ENCODE results near the gene NPAS2. TPM values are rescaled to one million over a fixed set of nuclear protein-coding genes. Genes with fewer than 3 reads are reported as not detected.

Gene NPAS2
- total RNA-seq, 2 experiments from 2014 or later, result 0.55 to 1.4 TPM

DNA sequence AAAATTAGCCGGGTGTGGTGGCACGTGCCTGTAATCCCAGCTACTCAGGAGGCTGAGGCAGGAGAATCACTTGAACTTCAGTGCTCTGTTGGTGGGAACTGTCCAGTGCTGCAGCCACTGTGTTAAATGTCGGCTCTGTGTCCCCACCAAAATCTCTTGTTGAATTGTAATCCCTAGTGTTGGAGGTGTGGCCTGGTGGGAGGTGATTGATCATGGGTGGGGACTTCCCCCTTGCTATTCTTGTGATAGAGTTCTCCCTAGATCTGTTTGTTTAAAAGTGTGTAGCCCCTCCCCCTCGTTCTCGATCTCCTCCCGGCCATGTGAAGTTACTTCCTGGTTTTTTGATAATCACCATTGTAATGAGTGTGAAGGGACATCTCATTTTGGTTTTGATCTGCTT is 172.3 kb downstream of the NPAS2 start:
- no peak for DNase-seq
- H3K4me3 Mint-ChIP-seq, result no peak overlapping the region
- peaks cover 6% of the 10 kb centered on the region for H3K4me1 Mint-ChIP-seq
- H3K9me3 Mint-ChIP-seq, result no peaks in the 10 kb centered on the region
- H3K27me3 Mint-ChIP-seq, result no peaks in the 10 kb centered on the region
- ChIA-PET POLR2A (no interaction called here), CTCF (no interaction called here)
- H3K36me3 Mint-ChIP-seq (ENCODE audit: low read depth), result no peaks in the 10 kb centered on the region
- H3K27ac Mint-ChIP-seq, result no peak overlapping the region

DNA sequence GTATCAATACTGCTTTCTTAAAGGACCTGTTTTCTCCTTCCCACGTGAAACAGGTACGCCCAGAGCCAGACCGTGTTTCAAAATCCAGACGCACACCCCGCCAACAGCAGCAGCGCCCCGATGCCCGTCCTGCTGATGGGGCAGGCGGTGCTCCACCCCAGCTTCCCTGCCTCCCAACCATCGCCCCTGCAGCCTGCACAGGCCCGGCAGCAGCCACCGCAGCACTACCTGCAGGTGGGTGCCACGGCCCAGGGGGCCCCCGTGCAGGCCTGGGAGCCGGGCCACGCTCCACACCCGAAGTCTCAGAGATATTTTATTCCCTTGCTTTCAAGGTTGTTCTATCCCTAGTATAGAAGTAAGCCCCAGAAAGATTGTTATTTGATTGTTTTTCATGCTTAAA is 173.4 kb downstream of the NPAS2 start:
- H3K9me3 Mint-ChIP-seq, result no peaks in the 10 kb centered on the region
- peaks cover 6% of the 10 kb centered on the region for H3K4me1 Mint-ChIP-seq
- POLR2A ChIA-PET, result no interaction called here
- H3K27ac Mint-ChIP-seq, result no peak overlapping the region
- CTCF ChIA-PET, result no interaction called here
- no peaks in the 10 kb centered on the region for H3K27me3 Mint-ChIP-seq
- DNase-seq, result no peak
- H3K4me3 Mint-ChIP-seq, result no peak overlapping the region
- H3K36me3 Mint-ChIP-seq (ENCODE audit: low read depth), result no peaks in the 10 kb centered on the region

DNA sequence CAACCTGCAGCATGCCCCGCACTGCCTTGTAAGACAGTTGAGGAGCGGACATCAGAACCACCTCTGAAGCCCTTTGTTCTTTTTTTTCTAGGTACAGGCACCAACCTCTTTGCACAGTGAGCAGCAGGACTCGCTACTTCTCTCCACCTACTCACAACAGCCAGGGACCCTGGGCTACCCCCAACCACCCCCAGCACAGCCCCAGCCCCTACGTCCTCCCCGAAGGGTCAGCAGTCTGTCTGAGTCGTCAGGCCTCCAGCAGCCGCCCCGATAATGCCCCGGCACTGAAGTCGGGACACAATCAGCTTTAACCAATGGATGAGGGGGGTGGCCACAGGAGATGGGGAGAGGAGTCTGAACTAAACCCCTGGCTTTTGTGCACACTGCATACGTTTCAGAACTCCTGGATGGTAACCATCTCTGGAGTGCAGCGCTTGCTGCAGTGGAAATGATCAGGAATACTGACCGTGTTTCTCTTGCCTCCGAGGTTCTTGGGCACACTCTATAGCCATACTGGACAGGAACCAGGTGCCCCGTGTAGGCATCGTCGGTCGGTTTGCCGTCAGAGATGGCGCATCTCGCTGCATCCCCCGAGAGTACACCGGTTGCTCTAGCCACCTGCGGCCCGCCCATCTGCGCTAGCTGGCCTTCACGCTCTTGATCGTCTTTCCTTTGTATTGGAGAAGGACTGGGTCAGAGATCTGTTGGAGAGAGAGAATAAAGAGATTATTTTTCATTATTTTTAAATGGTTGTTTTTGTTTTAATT is 175.6 kb downstream of the NPAS2 start:
- ChIA-PET CTCF (no interaction called here), POLR2A (no interaction called here)
- DNase-seq, result no peak
- Mint-ChIP-seq H3K27ac (no peak overlapping the region), H3K36me3 (ENCODE audit: low read depth) (no peaks in the 10 kb centered on the region), H3K4me3 (no peak overlapping the region), H3K9me3 (no peaks in the 10 kb centered on the region), H3K27me3 (peaks cover 3% of the 10 kb centered on the region), H3K4me1 (peaks cover 6% of the 10 kb centered on the region)

DNA sequence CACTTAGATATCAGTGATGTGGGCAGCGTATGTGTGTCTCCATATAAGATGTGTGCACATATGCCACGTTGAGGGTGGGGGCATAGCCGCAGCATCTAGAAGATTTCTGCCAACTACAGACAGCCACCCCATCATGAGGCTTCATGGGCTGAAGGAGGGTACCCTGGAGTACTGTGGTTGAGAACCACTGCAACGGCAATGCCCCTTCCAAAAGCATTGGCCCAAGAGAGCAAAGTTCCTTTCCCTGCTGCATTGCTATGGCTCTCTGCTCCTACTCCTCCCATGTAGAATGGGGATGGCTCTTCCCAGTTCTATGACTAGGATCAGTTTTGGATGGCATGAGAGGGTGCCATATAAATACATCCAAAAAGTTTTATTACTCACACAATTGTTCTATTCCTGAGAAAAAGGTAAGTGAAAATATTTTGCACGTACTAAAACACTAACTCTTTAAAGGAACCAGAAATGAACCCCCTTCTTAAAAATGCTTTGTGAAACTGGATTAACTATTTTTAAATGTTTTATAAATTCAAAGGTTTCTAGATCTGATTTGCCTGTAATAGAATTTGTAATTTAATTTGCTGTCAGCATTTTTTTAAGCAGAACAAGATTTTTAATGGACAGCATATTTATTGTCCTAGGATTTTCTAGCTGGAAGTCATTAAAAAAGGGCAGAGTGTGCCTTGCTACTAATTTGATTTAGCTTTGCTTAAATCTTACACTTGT is 177.7 kb downstream of the NPAS2 start:
- Mint-ChIP-seq H3K36me3 (ENCODE audit: low read depth) (peaks cover 12% of the 10 kb centered on the region), H3K4me3 (no peak overlapping the region), H3K9me3 (peaks cover 3% of the 10 kb centered on the region), H3K27me3 (peaks cover 3% of the 10 kb centered on the region), H3K4me1 (peaks cover 12% of the 10 kb centered on the region), H3K27ac (no peak overlapping the region)
- ChIA-PET POLR2A (no interaction called here), CTCF (no interaction called here)
- no peak for DNase-seq

- Mint-ChIP-seq H3K4me3 (no peak overlapping the region), H3K27ac (no peak overlapping the region), H3K36me3 (ENCODE audit: low read depth) (peaks cover 18% of the 10 kb centered on the region), H3K27me3 (peaks cover 3% of the 10 kb centered on the region), H3K4me1 (peaks cover 15% of the 10 kb centered on the region), H3K9me3 (peaks cover 3% of the 10 kb centered on the region)
- DNase-seq, result no peak
- CTCF ChIA-PET, result interaction anchor here (1.2 to 1.3 kb wide), 2 partner anchors 14 to 388 kb away, joined by 3 to 7 read pairs; no protein-coding TSS in a partner anchor
- POLR2A ChIA-PET, result interaction anchor here (1.4 kb wide), 1 partner anchor 10 kb away, joined by 5 read pairs; no protein-coding TSS in a partner anchor
These were observed 178.3 kb downstream of the NPAS2 start for GRCh38 chr2:100998235-100998573.

DNA sequence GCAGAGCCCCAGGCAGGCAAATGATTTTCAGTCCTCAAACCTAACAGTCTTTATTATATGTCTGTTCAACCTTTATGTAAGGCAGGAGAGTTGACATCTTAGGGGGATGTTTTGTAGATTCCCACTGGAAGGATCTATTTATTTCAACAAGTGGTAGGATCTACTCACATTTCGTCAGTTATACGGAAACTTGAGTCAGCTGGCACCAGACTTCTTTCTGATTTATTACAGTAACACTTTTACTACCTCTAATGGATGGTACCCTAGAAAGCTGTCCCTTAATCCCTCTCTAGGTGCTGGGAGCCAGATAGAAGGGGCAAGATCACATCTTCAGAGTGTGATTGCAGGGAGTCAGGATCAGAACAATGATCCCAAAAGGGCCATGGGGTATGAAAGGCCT is 180.1 kb downstream of the NPAS2 start:
- Mint-ChIP-seq H3K4me3 (no peak overlapping the region), H3K9me3 (peaks cover 3% of the 10 kb centered on the region), H3K27ac (no peak overlapping the region), H3K27me3 (peaks cover 3% of the 10 kb centered on the region), H3K4me1 (peaks cover 33% of the 10 kb centered on the region), H3K36me3 (ENCODE audit: low read depth) (peaks cover 35% of the 10 kb centered on the region)
- ChIA-PET POLR2A (interaction anchor here (1.1 kb wide), 1 partner anchor 399 kb away, joined by 3 read pairs; no protein-coding TSS in a partner anchor), CTCF (no interaction called here)
- no peak for DNase-seq

DNA sequence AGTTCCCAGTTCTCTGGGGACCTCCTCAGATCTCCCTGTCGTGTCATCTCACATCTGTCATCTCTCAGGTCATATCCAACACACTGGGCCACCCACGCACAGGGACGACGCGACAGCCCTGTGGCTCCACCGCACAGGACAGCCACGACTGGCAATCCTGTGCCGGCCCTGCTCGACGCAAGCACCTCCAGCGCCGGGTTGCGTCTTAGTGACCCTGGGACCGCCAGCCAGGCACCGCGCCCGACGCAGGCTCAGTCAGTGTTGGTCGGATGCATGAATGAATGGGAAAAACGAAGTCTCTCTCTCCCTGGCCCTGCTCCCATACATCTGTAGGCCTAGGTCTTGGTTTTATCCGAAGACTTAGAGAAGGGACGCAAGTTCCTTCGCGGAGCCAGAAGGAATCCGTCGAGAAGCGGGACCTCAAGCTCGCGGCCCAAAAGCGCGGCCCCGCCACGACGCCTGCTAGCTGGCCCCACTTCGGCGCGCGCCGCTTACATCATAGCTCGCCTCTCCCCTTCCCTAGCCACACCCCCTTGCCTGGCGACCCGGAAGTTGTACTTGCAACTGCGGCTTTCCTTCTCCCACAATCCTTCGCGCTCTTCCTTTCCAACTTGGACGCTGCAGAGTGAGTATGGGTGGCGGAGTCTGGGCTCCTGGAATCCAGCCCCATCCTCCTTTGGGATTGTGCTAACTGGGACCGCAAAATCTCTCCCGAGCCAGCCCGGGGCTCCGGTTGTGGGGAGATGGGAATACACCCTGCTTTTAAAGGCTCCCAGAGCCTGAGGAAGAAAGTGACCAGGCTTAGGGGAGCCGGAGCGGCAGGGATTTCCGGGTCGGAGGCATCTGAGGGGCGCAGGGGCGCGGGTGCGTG is 182.0 kb downstream of the NPAS2 start, which contains the start of gene RPL31:
RPL31 (plus strand) TSS at position 599 of the 871 bp plus-strand sequence. CDS start 413 bp downstream, outside the sequence.
- POLR2A ChIA-PET, result interaction anchor here (0.5 to 2.8 kb wide), 25 partner anchors 8 to 1735 kb away, joined by 3 to 45 read pairs (median 4); partner anchors contain the start of genes CNOT11, PDCL3 and RNF149

DNA sequence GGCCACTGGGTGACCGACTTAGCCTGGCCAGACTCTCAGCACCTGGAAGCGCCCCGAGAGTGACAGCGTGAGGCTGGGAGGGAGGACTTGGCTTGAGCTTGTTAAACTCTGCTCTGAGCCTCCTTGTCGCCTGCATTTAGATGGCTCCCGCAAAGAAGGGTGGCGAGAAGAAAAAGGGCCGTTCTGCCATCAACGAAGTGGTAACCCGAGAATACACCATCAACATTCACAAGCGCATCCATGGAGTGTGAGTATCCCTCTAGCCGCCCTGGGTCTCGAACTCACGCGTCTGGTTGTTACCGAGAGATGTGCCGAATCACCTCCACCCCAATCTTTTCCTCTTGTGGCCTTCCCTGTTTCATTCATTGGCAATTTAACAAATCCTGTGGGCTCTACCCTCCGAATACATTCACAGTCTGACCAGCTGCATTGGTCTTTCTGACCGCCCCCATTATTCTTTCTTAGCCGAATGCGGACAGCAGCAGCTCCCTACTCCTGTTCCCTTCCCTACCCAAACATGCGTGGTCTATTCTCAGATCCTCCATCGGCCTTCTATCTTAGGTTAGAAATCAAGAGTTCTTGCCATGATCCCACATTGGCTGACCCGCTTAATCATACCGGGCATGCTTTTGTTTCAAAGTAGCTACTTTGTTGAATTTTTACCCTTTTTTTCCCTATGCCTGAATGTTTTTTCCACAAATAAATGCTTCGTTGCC is 182.8 kb downstream of the NPAS2 start:
- H3K4me1 Mint-ChIP-seq, result peaks cover 55% of the 10 kb centered on the region
- H3K36me3 Mint-ChIP-seq (ENCODE audit: low read depth), result peaks cover 62% of the 10 kb centered on the region
- POLR2A ChIA-PET, result interaction anchor here (0.8 to 2.8 kb wide), 22 partner anchors 8 to 1734 kb away, joined by 3 to 45 read pairs (median 4); partner anchors contain the start of genes CNOT11, PDCL3 and RNF149
- H3K27me3 Mint-ChIP-seq, result peaks cover 3% of the 10 kb centered on the region
- H3K4me3 Mint-ChIP-seq, result peak overlapping the region; percentile 100
- DNase-seq, result no peak
- peaks cover 3% of the 10 kb centered on the region for H3K9me3 Mint-ChIP-seq
- CTCF ChIA-PET, result interaction anchor here (0.7 to 4.4 kb wide), 7 partner anchors 10 to 439 kb away, joined by 3 to 41 read pairs (median 4); no protein-coding TSS in a partner anchor
- peak overlapping the region; percentile 87 for H3K27ac Mint-ChIP-seq

More for the DNA sequence above, 182.0 kb downstream of the NPAS2 start, which contains the start of gene RPL31:
- CTCF ChIA-PET, result interaction anchor here (0.7 to 4.4 kb wide), 6 partner anchors 10 to 439 kb away, joined by 3 to 41 read pairs (median 4); no protein-coding TSS in a partner anchor
- Mint-ChIP-seq H3K4me3 (peak within 1 kb of the TSS; percentile 100), H3K9me3 (peaks cover 3% of the 10 kb centered on the region), H3K36me3 (ENCODE audit: low read depth) (peaks cover 55% of the 10 kb centered on the region), H3K4me1 (peaks cover 49% of the 10 kb centered on the region), H3K27me3 (peaks cover 3% of the 10 kb centered on the region), H3K27ac (peak within 1 kb of the TSS; percentile 87)
- DNase-seq, result peak; percentile 97

- Mint-ChIP-seq H3K36me3 (ENCODE audit: low read depth) (peaks cover 68% of the 10 kb centered on the region), H3K4me1 (peaks cover 59% of the 10 kb centered on the region), H3K27me3 (peaks cover 3% of the 10 kb centered on the region), H3K9me3 (peaks cover 3% of the 10 kb centered on the region), H3K4me3 (peak overlapping the region; percentile 100), H3K27ac (peak overlapping the region; percentile 87)
- ChIA-PET POLR2A (interaction anchor here (0.8 to 2.8 kb wide), 11 partner anchors 9 to 1733 kb away, joined by 3 to 45 read pairs (median 4); partner anchors contain the start of genes CNOT11 and PDCL3), CTCF (interaction anchor here (1.2 to 4.4 kb wide), 4 partner anchors 9 to 440 kb away, joined by 3 to 41 read pairs (median 10); no protein-coding TSS in a partner anchor)
- no peak for DNase-seq
These were observed 183.4 kb downstream of the NPAS2 start for GRCh38 chr2:101003278-101003775.

GRCh38 chr2:101004620-101005325 is 184.8 kb downstream of the NPAS2 start:
- POLR2A ChIA-PET, result interaction anchor here (1.5 kb wide), 1 partner anchor 249 kb away, joined by 6 read pairs; the partner anchor contains the start of gene CNOT11
- peak overlapping the region; percentile 100 for H3K4me3 Mint-ChIP-seq
- peak overlapping the region; percentile 21 for H3K27ac Mint-ChIP-seq
- CTCF ChIA-PET, result interaction anchor here (1.4 to 4.4 kb wide), 2 partner anchors 8 to 201 kb away, joined by 3 to 41 read pairs; no protein-coding TSS in a partner anchor
- H3K27me3 Mint-ChIP-seq, result no peaks in the 10 kb centered on the region
- H3K9me3 Mint-ChIP-seq, result peaks cover 3% of the 10 kb centered on the region
- peaks cover 76% of the 10 kb centered on the region for H3K36me3 Mint-ChIP-seq (ENCODE audit: low read depth)
- DNase-seq, result no peak
- H3K4me1 Mint-ChIP-seq, result peaks cover 68% of the 10 kb centered on the region

DNA sequence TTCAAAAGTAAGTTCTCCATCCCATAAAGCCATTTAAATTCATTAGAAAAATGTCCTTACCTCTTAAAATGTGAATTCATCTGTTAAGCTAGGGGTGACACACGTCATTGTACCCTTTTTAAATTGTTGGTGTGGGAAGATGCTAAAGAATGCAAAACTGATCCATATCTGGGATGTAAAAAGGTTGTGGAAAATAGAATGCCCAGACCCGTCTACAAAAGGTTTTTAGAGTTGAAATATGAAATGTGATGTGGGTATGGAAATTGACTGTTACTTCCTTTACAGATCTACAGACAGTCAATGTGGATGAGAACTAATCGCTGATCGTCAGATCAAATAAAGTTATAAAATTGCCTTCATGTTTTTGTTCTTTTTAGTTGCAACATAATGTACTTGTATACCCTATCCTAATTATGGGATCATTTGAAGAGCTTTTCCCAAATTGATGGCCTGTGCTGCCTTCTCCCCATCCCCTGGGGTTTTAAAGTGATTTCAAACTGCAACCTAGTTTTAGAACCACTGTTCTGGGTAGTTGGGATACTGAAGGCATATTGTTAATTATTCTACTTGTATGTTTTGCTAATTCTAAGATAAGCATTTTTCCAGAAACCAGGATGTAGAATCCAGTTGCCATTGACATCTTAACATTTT is 186.3 kb downstream of the NPAS2 start:
- Mint-ChIP-seq H3K27ac (no peak overlapping the region), H3K4me1 (peaks cover 74% of the 10 kb centered on the region), H3K9me3 (peaks cover 3% of the 10 kb centered on the region), H3K27me3 (no peaks in the 10 kb centered on the region), H3K36me3 (ENCODE audit: low read depth) (peaks cover 80% of the 10 kb centered on the region), H3K4me3 (no peak overlapping the region)
- POLR2A ChIA-PET, result no interaction called here
- no peak for DNase-seq
- CTCF ChIA-PET, result interaction anchor here (1.1 to 1.5 kb wide), 2 partner anchors 238 to 399 kb away, joined by 3 read pairs; no protein-coding TSS in a partner anchor
